ACC112 (cell line): ENCODE results near the gene NACC1.
A peak's percentile ranks its signal among the peaks of the same experiment; 100 is the strongest.
"Not testable (repeated sequence)": the region's sequence is repeated elsewhere in the genome, so short reads cannot be mapped to it uniquely, and the experiment has no call there.

Experiments
- H2AFZ ChIP-seq: fragments of 200-600 bp; sonication (generic); one replicate; pipeline ENCODE4 v1.6.0; 2017; ENCODE audit warnings: antibody characterized with exemption, low read length; ENCODE audit not compliant: unreplicated experiment
- H3K27ac ChIP-seq: fragments of 200-600 bp; sonication (generic); 2 replicates; pipeline ENCODE4 v1.5.1; 2014; ENCODE audit warnings: low read depth, mild to moderate bottlenecking, antibody characterized with exemption, low read length, moderate library complexity
- H3K27me3 ChIP-seq: fragments of 200-600 bp; sonication (generic); 2 replicates; pipeline ENCODE4 v1.6.1; 2014; ENCODE audit warnings: mild to moderate bottlenecking, antibody characterized with exemption, low read length, moderate library complexity, mixed read lengths; ENCODE audit not compliant: insufficient read depth
- H3K36me3 ChIP-seq: fragments of 200-600 bp; sonication (generic); 2 replicates; pipeline ENCODE4 v1.6.1; 2016; ENCODE audit warnings: mild to moderate bottlenecking, antibody characterized with exemption, low read length, moderate library complexity, mixed read lengths; ENCODE audit not compliant: insufficient read depth
- H3K4me1 ChIP-seq: fragments of 200-600 bp; sonication (generic); one replicate; pipeline ENCODE4 v1.6.1; 2016; ENCODE audit warnings: low read length, mixed read lengths; ENCODE audit not compliant: insufficient read depth, unreplicated experiment, control insufficient read depth
- H3K4me3 ChIP-seq: fragments of 200-600 bp; sonication (generic); 2 replicates; pipeline ENCODE4 v1.5.1; 2014; ENCODE audit warnings: mild to moderate bottlenecking, low read depth, low read length
- H3K79me2 ChIP-seq: fragments of 200-600 bp; sonication (generic); one replicate; pipeline ENCODE4 v1.6.0; 2016; ENCODE audit warnings: low read length; ENCODE audit not compliant: control insufficient read depth, unreplicated experiment, insufficient read depth

Gene NACC1

DNA sequence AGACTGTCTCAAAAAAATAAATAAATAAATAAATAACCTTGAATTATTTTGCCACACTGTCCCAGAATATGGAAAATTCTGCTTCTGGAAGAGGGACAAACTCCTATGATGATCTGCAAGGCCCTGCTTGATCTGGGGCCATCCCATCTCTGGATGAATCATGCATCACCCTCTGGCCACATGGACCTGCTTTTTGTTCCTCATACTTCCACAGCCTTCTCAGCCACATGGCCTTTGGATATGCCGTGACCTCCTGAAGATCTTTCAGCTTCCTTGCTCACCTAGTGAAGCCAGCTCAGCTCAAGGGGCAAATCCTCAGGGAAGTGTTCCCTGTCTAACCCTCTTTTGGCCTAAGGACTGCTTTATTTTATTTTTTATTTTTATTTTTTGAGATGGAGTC is 42.5 kb downstream of the NACC1 start:
- Histone ChIP-seq H3K36me3 (no peaks in the 10 kb centered on the region), H2AFZ (no peak overlapping the region), H3K27ac (no peak overlapping the region), H3K4me1 (peaks cover 31% of the 10 kb centered on the region), H3K27me3 (no peaks in the 10 kb centered on the region), H3K4me3 (no peak overlapping the region), H3K79me2 (no peaks in the 10 kb centered on the region)

DNA sequence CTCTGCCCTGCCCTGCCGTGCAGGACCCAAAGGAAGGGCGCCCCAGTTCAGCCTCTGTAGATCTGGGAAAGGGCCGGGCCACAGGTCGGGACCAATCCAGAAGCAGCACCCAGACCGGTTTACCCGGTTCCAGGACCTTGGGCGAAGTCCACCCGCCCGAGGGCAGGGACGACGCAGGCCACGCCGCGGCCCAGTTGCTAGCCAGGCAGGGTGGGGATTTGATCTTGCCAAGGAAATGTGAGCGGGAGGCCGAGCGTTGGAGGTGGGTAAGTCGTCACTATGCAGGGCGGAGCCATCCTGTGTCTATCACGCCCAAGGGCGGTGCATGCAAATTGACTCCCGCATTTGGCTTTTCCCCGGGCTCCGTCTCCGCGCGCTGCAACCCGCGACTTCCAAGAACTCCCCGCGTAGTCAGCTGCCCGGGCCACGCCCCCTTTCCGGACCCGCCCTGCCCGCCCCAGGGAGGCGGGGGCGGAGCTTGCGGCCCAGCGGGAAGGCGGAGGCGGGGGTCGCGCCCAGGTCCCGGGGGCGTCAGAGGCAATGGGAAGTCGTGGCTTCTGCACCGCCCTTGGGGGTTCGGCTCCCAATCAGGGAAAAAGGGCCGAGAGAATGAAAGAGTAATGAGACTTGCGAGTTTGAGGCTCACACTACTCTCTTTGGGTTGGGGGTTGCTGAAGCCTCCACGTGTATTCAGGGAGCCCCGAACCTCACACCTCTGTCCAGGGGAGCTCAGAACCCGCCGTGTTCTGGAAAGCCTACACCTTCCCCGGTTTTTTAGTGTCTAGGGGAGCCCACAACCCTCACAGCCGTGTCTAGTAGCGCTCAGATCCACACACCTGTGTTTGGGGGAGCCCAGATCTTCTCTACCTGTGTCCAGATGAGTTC is 44.9 kb downstream of the NACC1 start:
- H3K4me1 ChIP-seq = peaks cover 27% of the 10 kb centered on the region
- peak overlapping the region; percentile 72 for H3K4me3 ChIP-seq
- H3K27ac ChIP-seq = peak overlapping the region; percentile 92
- H3K36me3 ChIP-seq = no peaks in the 10 kb centered on the region
- H2AFZ ChIP-seq = peak overlapping the region; percentile 73
- H3K27me3 ChIP-seq = no peaks in the 10 kb centered on the region
- no peaks in the 10 kb centered on the region for H3K79me2 ChIP-seq

DNA sequence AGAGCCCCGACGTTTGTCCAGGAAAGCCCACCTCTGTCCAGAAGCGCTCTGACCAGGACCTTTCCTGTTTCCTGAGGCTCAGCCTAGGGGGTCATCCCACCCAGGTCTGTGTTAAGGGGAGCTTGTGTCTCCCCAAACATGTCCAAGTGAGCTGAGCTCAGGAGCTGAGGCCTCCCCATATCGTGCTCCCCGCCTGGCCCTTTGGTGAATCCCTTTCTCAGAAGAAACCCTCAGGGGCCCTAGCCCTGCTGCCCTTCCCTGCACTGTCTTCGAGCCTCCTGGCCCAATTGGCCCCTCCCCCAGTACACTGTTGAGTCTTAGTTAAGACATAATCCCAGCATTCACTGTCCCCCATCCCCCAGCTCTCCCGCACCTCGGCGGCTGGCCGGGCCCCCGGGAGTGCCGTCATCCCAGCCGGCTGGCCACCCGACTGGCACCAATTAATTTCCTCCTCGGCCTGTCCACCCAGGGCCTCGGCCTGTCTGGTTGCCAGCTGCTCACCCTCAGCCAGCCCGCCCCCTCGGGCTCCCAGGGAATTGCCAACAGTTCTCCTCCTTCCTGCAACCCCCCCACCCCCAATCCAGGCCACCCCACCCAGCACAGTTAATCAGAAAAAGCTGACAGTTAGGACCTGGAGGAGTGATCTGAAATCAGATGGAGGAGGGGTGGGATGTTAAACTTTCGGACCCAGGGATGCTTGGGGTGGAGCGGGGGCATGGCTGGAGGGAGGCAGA is 45.7 kb downstream of the NACC1 start:
- Histone ChIP-seq H3K27me3 (no peaks in the 10 kb centered on the region), H2AFZ (peak overlapping the region; percentile 4), H3K36me3 (no peaks in the 10 kb centered on the region), H3K4me1 (peaks cover 27% of the 10 kb centered on the region), H3K27ac (peak overlapping the region; percentile 92), H3K79me2 (no peaks in the 10 kb centered on the region), H3K4me3 (peak overlapping the region; percentile 72)

DNA sequence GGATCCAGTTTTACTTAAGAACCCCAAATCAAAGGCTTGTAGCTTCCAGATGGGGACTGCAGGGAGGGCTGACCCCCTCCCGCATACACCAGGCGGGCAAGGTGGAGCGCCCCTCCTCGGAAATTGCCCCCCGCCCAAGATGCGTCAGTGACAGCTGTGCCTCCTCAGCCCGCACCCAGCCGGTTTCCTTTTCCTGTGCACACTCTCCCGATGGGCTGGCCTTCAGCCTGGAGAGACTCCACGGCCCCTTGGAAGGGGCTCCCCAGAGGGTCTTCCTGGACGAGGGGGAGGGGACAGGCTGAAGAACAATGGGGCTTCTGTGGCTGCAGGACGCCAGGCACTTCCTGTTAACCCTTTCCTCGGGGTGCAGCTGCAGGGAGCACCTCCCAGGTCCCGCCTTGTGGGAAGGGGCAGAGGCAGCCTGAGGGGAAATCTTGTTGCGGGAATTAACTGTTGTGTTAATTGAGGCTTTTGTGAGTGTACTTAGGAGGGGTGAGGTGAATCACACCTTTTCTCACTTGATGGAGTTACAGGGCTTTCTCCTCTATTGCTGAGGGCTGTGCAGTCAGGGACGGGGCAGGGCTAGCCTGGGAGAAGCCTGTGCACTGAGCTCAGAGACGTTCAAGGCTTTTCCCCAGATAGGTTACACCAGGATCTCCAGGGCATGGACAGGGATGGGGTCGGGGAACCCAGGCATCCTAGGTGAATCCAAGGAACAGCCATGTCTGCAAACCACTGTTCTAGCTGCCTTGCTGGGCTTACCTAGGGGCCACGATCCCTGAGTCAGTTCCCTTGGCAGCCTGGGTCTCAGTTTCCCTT is 46.5 kb downstream of the NACC1 start:
- H3K36me3 ChIP-seq = no peaks in the 10 kb centered on the region
- no peaks in the 10 kb centered on the region for H3K79me2 ChIP-seq
- no peak overlapping the region for H2AFZ ChIP-seq
- peak overlapping the region; percentile 72 for H3K4me3 ChIP-seq
- H3K27me3 ChIP-seq = no peaks in the 10 kb centered on the region
- H3K4me1 ChIP-seq = peaks cover 32% of the 10 kb centered on the region
- H3K27ac ChIP-seq = peak overlapping the region; percentile 92

DNA sequence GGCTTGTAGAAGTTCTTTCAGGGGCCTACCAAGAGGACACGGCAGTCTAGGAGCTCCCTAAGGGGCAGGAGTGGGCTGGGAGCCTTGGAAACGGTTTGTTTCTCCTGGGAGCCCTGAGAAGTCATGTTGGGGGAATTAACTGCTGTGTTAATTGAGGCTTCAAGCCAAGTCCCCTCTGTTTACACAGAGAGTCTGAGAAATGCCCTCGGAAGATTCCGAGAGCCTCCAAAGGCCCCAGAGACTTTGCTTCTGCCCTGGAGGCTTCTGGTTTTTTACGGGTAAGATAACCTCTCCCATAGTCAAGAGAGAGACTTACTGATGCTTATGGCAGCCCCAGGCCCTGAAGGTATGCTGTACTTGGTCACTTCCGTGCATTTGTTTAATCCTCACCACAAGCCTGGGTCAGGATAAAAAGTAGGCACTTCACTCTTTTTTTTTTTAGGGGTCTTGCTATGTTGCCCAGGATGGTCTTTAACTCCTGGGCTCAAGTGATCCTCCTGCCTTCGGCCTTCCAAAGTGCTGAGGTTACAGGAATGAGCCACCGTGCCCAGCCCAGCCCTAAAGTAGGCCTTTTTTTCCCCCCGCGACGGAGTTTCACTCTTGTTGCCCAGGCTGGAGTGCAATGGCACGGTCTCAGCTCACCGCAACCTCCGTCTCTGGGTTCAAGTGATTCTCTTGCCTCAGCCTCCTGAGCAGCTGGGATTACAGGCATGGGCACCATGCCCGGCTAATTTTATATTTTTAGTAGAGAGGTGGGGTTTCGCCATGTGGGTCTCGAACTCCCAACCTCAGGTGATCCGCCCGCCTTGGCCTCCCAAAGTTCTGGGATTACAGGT is 47.3 kb downstream of the NACC1 start:
- H3K4me3 ChIP-seq = no peak overlapping the region
- peaks cover 39% of the 10 kb centered on the region for H3K4me1 ChIP-seq
- H2AFZ ChIP-seq = no peak overlapping the region

DNA sequence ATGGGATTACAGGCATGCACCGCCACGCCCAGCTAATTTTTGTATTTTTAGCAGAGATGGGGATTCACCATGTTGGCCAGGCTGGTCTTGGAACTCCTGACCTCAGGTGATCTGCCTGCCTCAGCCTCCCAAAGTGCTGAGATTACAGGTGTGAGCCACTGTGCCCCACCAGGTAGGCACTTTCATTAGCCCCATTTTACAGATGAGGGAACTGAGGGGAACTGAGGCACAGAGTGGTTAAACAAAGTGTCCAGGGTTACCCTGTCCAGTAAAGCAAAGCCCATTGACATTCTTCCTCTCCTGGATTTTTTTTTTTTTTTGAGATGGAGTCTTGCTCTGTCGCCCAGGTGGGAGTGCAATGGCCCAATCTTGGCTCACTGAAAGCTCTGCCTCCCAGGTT is 48.1 kb downstream of the NACC1 start:
- H3K36me3 ChIP-seq, H3K27me3 ChIP-seq, H3K27ac ChIP-seq, H3K79me2 ChIP-seq, H2AFZ ChIP-seq, H3K4me3 ChIP-seq: not testable (repeated sequence)
- H3K4me1 ChIP-seq = peaks cover 39% of the 10 kb centered on the region

More for the DNA sequence above, 47.3 kb downstream of the NACC1 start:
- H3K36me3 ChIP-seq = no peaks in the 10 kb centered on the region
- no peaks in the 10 kb centered on the region for H3K27me3 ChIP-seq
- peak overlapping the region; percentile 92 for H3K27ac ChIP-seq
- H3K79me2 ChIP-seq = no peaks in the 10 kb centered on the region

DNA sequence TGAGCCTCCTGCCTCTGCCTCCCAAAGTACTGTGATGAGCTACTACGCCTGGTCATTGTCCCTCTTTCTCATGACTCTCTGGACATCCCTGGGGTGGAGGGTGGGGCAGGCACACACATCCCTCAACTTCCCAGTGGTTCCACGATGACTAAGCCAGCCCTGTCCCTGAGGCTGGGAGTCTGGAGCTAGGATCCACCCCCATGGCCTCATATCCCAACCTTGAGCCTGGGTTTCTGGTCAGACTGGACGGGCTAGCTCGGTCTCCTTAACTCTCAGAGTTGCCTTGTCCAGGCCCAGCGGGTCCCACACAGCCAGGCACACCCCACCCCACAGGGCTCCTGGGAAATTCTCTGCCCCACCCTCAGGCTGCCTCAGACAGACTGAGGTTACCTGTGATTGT is 51.7 kb downstream of the NACC1 start:
- H3K27me3 ChIP-seq = no peaks in the 10 kb centered on the region
- H2AFZ ChIP-seq = no peak overlapping the region
- H3K4me1 ChIP-seq = peaks cover 38% of the 10 kb centered on the region
- no peaks in the 10 kb centered on the region for H3K79me2 ChIP-seq
- H3K27ac ChIP-seq = peak overlapping the region; percentile 53
- no peaks in the 10 kb centered on the region for H3K36me3 ChIP-seq
- H3K4me3 ChIP-seq = no peak overlapping the region

DNA sequence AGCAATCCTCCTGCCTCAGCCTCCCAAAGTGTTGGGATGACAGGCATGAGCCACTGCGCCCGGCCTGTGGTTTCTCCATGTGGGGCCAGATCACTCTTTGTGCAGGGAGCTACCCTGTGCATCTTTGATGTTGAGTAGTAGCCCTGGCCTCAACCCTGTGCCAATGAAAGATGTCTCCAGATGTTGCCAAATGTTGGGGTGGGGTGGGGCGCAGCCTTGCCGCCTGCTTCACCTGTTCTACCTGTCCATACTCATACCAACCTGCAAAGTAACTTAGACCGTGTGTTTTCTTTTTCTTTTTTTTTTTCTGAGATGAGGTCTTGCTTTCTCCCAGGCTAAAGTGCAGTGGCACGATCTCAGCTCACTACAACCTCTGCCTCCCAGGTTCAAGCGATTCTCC is 53.1 kb downstream of the NACC1 start:
- Histone ChIP-seq H3K79me2 (no peaks in the 10 kb centered on the region), H3K4me1 (peaks cover 30% of the 10 kb centered on the region), H3K36me3 (no peaks in the 10 kb centered on the region), H3K27ac (no peak overlapping the region), H2AFZ (no peak overlapping the region), H3K27me3 (no peaks in the 10 kb centered on the region), H3K4me3 (no peak overlapping the region)

DNA sequence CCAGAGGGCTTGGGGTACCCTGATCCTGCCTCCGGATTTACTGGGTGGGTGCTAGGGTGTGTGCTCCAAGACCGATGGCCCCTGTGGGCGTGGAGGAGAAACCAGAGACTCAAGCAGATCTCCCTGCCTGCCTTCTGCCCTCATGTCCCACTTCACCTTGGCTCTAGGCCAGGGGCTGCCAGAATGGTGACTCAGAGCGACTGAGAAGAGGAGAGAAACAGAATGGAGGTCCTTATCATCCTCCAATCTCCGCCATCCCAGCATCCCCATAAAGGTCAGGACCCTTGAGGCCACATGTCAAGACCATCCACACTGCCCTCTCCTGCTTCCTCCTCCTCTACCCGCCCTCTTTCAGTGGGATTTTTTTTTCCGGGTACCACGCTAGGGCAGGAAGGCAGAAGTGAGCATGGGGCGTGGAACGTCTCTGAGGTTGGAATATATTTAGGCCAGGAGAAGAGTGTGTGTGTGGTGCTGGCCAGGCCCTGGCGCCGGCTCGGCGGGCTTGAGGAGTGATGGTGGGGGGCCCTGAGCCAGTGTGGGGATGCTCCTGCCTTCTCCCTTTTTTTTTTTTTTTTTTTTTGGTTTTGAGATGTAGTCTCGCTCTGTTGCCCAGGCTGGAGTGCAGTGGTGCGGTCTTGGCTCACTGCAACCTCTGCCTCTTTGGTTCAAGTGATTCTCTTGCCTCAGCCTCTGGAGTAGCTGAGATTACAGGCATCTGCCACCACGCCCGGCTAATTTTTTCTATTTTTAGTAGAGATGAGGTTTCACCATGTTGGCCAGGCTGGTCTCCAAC is 54.5 kb downstream of the NACC1 start:
- peak overlapping the region; percentile 59 for H3K27ac ChIP-seq
- H3K4me3 ChIP-seq = peak overlapping the region; percentile 33; the same call in 1 of the 2 replicates

More for the DNA sequence above, 54.5 kb downstream of the NACC1 start:
- Histone ChIP-seq H2AFZ (no peak overlapping the region), H3K36me3 (no peaks in the 10 kb centered on the region), H3K4me1 (peaks cover 25% of the 10 kb centered on the region), H3K79me2 (no peaks in the 10 kb centered on the region), H3K27me3 (no peaks in the 10 kb centered on the region)
